Panc1 (cell line): ENCODE data around the gene THPO.

ENCODE experiments used
- POLR2AphosphoS5 ChIP-seq: IDR thresholded peaks from 2 replicates; pipeline ENCODE4 v1.6.1; 2012; ENCODE audit warnings: mild to moderate bottlenecking, low read depth, low read length, moderate library complexity
- TF ChIP-seq, protein P1 (sequence below): fragments of 450-650 bp; IDR thresholded peaks from 2 replicates; pipeline ENCODE4 v1.5.1; 2017; ENCODE audit warnings: mild to moderate bottlenecking

- no peak for TF ChIP-seq POLR2AphosphoS5
- TF ChIP-seq, protein P1, sequence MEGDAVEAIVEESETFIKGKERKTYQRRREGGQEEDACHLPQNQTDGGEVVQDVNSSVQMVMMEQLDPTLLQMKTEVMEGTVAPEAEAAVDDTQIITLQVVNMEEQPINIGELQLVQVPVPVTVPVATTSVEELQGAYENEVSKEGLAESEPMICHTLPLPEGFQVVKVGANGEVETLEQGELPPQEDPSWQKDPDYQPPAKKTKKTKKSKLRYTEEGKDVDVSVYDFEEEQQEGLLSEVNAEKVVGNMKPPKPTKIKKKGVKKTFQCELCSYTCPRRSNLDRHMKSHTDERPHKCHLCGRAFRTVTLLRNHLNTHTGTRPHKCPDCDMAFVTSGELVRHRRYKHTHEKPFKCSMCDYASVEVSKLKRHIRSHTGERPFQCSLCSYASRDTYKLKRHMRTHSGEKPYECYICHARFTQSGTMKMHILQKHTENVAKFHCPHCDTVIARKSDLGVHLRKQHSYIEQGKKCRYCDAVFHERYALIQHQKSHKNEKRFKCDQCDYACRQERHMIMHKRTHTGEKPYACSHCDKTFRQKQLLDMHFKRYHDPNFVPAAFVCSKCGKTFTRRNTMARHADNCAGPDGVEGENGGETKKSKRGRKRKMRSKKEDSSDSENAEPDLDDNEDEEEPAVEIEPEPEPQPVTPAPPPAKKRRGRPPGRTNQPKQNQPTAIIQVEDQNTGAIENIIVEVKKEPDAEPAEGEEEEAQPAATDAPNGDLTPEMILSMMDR: no peak
Observed at GRCh38 chr3:184357248-184358123, 20.5 kb downstream of the THPO start.
